ENCODE results near the gene HOXA4. TPM values are rescaled to one million over a fixed set of nuclear protein-coding genes. Genes with fewer than 3 reads are reported as not detected.

HOXA4 gene
- total RNA-seq (under 1 TPM in 1 of 2 experiments, not detected in 1; 0.11 TPM), polyA plus RNA-seq (0.20 TPM)

DNA sequence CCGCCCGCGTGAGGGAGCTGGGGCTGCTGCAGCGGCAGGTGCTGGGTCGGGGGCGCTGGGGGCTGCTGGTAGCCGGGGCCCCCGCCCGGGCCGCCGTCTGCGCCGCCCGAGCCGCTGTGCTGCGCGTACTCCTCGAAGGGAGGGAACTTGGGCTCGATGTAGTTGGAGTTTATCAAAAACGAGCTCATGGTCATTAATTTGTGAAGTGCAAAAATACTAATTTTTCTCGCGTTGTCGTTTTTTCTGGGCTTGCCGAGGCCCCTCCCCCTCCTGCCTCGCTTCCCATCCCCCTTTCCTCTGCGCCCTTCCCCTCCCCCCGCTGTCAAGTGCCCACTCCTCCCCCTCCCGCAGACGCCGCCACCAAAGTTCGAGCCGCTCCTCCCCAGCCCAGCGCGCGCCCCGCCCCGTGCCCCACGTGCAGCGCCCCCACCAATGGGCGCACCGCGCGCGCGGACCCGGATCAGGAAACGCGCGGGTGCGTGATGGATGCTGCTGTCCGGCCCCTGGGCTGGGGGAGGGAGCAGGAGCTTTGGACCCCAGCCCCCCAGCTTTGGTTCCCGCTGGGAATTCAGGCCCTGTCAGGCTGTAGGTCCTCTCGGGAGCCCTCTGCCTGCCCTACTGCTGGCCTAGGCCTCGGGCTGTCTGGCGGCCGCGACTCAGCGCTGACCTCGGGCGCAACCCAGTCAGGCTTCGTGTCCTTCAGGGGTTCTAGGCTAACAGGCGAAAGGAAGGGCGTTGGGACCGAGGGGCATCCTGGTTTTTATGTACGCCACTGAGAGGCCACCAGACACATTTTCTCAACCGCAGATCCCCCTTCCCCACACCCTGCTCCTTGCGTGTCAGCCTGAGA is at the start of gene HOXA4:
HOXA4 (minus strand) TSS at position 218 of the 850 bp plus-strand sequence; CDS start at position 194, 24 bp downstream.
- H3K36me3 Mint-ChIP-seq, result no peaks in the 10 kb centered on the region
- H3K4me1 ChIP-seq (ENCODE audit: insufficient read depth, low read length), result peaks cover 6% of the 10 kb centered on the region
- peak within 1 kb of the TSS in 5 of 8 donors; percentile 25 to 57 (median 38) for H3K27ac Mint-ChIP-seq
- H3K27me3 ChIP-seq (ENCODE audit: insufficient read depth, low read length, poor library complexity, severe bottlenecking), result peaks cover 6% of the 10 kb centered on the region
- peaks cover 43 to 82% of the 10 kb centered on the region in 2 donors for H3K27me3 Mint-ChIP-seq
- H3K9me3 ChIP-seq (ENCODE audit: low read length), result no peaks in the 10 kb centered on the region
- H3K9me3 Mint-ChIP-seq, result no peaks in the 10 kb centered on the region
- peaks cover 0 to 3% (median 0%) of the 10 kb centered on the region in 3 donors for H3K4me1 Mint-ChIP-seq
- H3K27ac ChIP-seq (ENCODE audit: low read depth, low read length), result no peak within 1 kb of the TSS
- ChIA-PET CTCF (interaction anchor here (1.4 to 2.8 kb wide), 2 partner anchors 11 to 20 kb away, joined by 5 to 11 read pairs; no protein-coding TSS in a partner anchor), POLR2A (interaction anchor here (0.6 kb wide), 1 partner anchor 274 kb away, joined by 6 read pairs; no protein-coding TSS in a partner anchor)
- peak within 1 kb of the TSS; percentile 68 to 89 (median 77) for H3K4me3 Mint-ChIP-seq
- no peaks in the 10 kb centered on the region for H3K36me3 ChIP-seq (ENCODE audit: insufficient read depth, low read length)
- H3K4me3 ChIP-seq (ENCODE audit: low read length), result peak within 1 kb of the TSS; percentile 76
- peak; percentile 70 to 82 (median 71) for DNase-seq

DNA sequence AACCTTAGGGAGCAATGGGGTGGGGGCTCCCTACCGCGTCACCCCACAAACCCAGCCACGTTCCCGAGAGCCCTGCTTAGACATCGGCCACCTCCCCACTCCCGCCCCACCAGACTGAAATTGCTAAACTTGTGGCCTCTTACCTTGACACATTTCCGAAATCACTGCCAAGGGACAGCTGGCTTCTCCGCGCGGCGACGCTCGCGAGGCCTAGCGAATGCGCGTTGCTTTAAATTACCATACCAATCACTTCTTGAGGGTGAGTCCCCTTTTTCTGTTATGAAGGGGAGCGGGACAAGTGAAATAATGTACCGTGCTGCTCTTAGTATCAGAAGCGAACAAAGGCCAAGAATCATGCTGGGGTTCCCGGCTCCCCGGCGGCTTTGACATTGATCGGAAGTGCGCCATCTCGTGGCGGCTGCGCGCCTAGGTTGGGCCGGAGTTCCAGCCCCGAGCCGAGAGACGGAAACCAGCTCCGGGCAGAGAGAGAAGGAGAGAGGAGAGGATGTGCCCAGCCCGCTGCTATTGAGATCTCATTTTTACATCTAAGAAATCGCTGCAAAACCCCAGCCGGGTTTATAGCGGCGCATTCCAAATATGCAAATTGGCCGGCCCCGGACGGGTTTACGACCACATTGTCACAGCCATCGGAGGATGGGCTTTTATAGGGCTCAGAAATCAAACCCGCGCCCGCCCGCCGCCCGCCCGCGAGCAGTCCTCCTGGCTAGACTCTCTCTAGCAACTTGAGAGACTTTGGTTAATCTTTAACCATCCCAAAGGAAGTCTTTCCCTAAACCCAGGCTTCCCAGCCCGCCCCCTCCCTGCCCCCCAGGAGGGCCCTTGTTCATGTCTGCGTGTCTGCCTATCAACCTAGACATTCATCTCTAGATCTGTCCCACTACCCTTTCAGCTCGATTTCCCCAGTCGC is 49.2 kb upstream of the HOXA4 start:
- H3K36me3 ChIP-seq (ENCODE audit: insufficient read depth, low read length), result no peaks in the 10 kb centered on the region
- DNase-seq, result peak in 3 of 5 donors; percentile 40 to 58 (median 53)
- Mint-ChIP-seq H3K4me3 (peak overlapping the region in 5 of 7 donors; percentile 4 to 45 (median 29)), H3K27me3 (peaks cover 59 to 85% of the 10 kb centered on the region in 2 donors), H3K27ac (peak overlapping the region in 1 of 8 donors; percentile 44), H3K36me3 (no peaks in the 10 kb centered on the region), H3K4me1 (peaks cover 16 to 25% (median 18%) of the 10 kb centered on the region in 3 donors), H3K9me3 (peaks cover 0 to 3% (median 0%) of the 10 kb centered on the region in 5 donors)
- CTCF ChIA-PET, result interaction anchor here (0.6 to 5.2 kb wide), 20 partner anchors 8 to 1323 kb away, joined by 3 to 31 read pairs (median 5); partner anchors contain the start of gene HOXA7
- no peak overlapping the region for H3K27ac ChIP-seq (ENCODE audit: low read depth, low read length)
- POLR2A ChIA-PET, result no interaction called here
- peaks cover 16% of the 10 kb centered on the region for H3K4me1 ChIP-seq (ENCODE audit: insufficient read depth, low read length)
- H3K27me3 ChIP-seq (ENCODE audit: insufficient read depth, low read length, poor library complexity, severe bottlenecking), result peaks cover 50% of the 10 kb centered on the region
- H3K4me3 ChIP-seq (ENCODE audit: low read length), result no peak overlapping the region
- H3K9me3 ChIP-seq (ENCODE audit: low read length), result no peaks in the 10 kb centered on the region

DNA sequence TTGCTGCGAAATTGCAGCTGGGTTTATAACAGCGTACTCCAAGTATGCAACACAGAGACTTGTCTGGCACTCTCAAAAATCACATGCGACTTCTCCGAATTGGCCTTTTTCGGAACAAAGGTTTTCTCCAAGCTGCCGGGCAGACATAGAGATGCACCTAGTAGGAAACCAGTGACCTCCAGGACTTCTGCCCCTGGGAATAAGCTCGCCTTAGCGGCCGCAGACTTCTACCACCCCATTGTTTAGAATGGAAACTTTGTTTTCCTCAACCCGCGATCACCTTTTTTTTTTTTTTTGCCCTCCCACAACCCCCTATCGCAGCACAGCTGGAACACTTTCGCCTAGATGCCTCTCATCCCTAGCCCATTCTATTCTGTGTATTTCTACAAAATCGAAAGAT is 48.5 kb upstream of the HOXA4 start:
- ChIA-PET POLR2A (no interaction called here), CTCF (interaction anchor here (0.9 to 5.2 kb wide), 19 partner anchors 8 to 1322 kb away, joined by 3 to 31 read pairs (median 5); partner anchors contain the start of gene HOXA7)
- H3K27me3 Mint-ChIP-seq, result peaks cover 62 to 82% of the 10 kb centered on the region in 2 donors
- H3K27me3 ChIP-seq (ENCODE audit: insufficient read depth, low read length, poor library complexity, severe bottlenecking), result peaks cover 53% of the 10 kb centered on the region
- peak overlapping the region in 1 of 8 donors; percentile 75 for H3K27ac Mint-ChIP-seq
- H3K4me1 Mint-ChIP-seq, result peaks cover 12 to 23% (median 14%) of the 10 kb centered on the region in 3 donors
- H3K4me1 ChIP-seq (ENCODE audit: insufficient read depth, low read length), result peaks cover 18% of the 10 kb centered on the region
- no peak overlapping the region for H3K4me3 ChIP-seq (ENCODE audit: low read length)
- H3K4me3 Mint-ChIP-seq, result no peak overlapping the region
- peaks cover 0 to 2% (median 0%) of the 10 kb centered on the region in 5 donors for H3K9me3 Mint-ChIP-seq
- no peaks in the 10 kb centered on the region for H3K36me3 Mint-ChIP-seq
- no peaks in the 10 kb centered on the region for H3K9me3 ChIP-seq (ENCODE audit: low read length)
- H3K36me3 ChIP-seq (ENCODE audit: insufficient read depth, low read length), result no peaks in the 10 kb centered on the region
- DNase-seq, result peak in 1 of 5 donors; percentile 10
- no peak overlapping the region for H3K27ac ChIP-seq (ENCODE audit: low read depth, low read length)

DNA sequence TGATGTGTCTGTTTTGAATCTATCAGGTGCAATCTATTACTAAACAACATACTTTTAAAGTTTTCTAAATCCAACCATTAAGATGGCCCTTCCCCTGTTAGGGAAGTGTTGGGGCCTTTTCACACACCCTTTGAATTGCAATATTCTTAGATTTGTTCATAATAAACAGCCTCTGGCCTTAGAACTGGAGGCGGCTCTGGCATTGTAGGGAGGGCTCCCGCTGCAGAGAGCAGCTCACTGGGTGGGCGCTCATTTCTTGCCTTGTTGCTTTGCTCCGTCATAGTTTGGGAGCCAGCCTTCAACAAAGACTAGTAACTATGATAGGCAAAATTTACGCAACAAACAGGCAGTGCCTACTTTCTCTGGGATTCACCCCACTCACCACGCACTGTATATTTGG is 47.8 kb upstream of the HOXA4 start:
- no peak overlapping the region for H3K4me3 ChIP-seq (ENCODE audit: low read length)
- POLR2A ChIA-PET, result no interaction called here
- peaks cover 15% of the 10 kb centered on the region for H3K4me1 ChIP-seq (ENCODE audit: insufficient read depth, low read length)
- Mint-ChIP-seq H3K4me1 (peaks cover 8 to 18% (median 10%) of the 10 kb centered on the region in 3 donors), H3K4me3 (no peak overlapping the region), H3K9me3 (peaks cover 0 to 2% (median 0%) of the 10 kb centered on the region in 5 donors), H3K27me3 (peaks cover 57 to 77% of the 10 kb centered on the region in 2 donors), H3K27ac (peak overlapping the region in 1 of 8 donors; percentile 23), H3K36me3 (no peaks in the 10 kb centered on the region)
- H3K36me3 ChIP-seq (ENCODE audit: insufficient read depth, low read length), result no peaks in the 10 kb centered on the region
- H3K9me3 ChIP-seq (ENCODE audit: low read length), result no peaks in the 10 kb centered on the region
- peaks cover 48% of the 10 kb centered on the region for H3K27me3 ChIP-seq (ENCODE audit: insufficient read depth, low read length, poor library complexity, severe bottlenecking)
- DNase-seq, result no peak
- H3K27ac ChIP-seq (ENCODE audit: low read depth, low read length), result no peak overlapping the region
- CTCF ChIA-PET, result interaction anchor here (0.9 to 5.2 kb wide), 10 partner anchors 9 to 496 kb away, joined by 3 to 31 read pairs (median 6); no protein-coding TSS in a partner anchor

DNA sequence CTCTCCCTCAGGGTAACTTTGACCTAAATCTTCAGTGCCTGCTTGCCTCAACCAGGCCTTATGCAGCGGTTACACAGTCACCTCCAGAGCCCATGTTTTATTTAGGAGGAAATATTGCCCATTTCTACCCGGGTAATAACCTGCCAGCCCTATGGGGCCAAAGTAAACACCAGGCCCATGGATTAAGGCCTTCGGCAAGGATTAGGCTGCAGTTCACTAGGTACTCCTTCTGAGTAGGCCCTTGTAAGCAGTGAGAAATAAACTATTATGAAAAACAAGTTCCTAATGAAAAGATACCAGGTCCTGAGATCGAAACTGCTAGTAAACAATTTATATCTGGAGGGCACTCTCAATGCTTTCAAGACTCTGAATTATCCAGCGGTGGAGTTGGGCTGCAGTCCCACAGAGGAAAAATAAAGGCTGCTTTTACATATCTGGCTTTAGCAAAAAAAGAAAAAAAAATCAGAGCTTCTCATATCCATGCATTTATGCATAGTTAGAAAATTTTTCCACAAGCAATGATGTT is 47.3 kb upstream of the HOXA4 start:
- ChIA-PET POLR2A (no interaction called here), CTCF (interaction anchor here (1.2 to 5.2 kb wide), 6 partner anchors 10 to 327 kb away, joined by 3 to 31 read pairs (median 6); no protein-coding TSS in a partner anchor)
- peak overlapping the region in 1 of 7 donors; percentile 62 for H3K4me3 Mint-ChIP-seq
- no peak for DNase-seq
- no peaks in the 10 kb centered on the region for H3K36me3 ChIP-seq (ENCODE audit: insufficient read depth, low read length)
- peaks cover 8 to 16% (median 10%) of the 10 kb centered on the region in 3 donors for H3K4me1 Mint-ChIP-seq
- H3K36me3 Mint-ChIP-seq, result no peaks in the 10 kb centered on the region
- no peak overlapping the region for H3K4me3 ChIP-seq (ENCODE audit: low read length)
- H3K27ac Mint-ChIP-seq, result peak overlapping the region in 1 of 8 donors; percentile 23
- peaks cover 0 to 2% (median 0%) of the 10 kb centered on the region in 5 donors for H3K9me3 Mint-ChIP-seq
- H3K9me3 ChIP-seq (ENCODE audit: low read length), result no peaks in the 10 kb centered on the region
- H3K27me3 Mint-ChIP-seq, result peaks cover 54 to 72% of the 10 kb centered on the region in 2 donors
- peaks cover 48% of the 10 kb centered on the region for H3K27me3 ChIP-seq (ENCODE audit: insufficient read depth, low read length, poor library complexity, severe bottlenecking)
- H3K4me1 ChIP-seq (ENCODE audit: insufficient read depth, low read length), result peaks cover 15% of the 10 kb centered on the region
- H3K27ac ChIP-seq (ENCODE audit: low read depth, low read length), result no peak overlapping the region

DNA sequence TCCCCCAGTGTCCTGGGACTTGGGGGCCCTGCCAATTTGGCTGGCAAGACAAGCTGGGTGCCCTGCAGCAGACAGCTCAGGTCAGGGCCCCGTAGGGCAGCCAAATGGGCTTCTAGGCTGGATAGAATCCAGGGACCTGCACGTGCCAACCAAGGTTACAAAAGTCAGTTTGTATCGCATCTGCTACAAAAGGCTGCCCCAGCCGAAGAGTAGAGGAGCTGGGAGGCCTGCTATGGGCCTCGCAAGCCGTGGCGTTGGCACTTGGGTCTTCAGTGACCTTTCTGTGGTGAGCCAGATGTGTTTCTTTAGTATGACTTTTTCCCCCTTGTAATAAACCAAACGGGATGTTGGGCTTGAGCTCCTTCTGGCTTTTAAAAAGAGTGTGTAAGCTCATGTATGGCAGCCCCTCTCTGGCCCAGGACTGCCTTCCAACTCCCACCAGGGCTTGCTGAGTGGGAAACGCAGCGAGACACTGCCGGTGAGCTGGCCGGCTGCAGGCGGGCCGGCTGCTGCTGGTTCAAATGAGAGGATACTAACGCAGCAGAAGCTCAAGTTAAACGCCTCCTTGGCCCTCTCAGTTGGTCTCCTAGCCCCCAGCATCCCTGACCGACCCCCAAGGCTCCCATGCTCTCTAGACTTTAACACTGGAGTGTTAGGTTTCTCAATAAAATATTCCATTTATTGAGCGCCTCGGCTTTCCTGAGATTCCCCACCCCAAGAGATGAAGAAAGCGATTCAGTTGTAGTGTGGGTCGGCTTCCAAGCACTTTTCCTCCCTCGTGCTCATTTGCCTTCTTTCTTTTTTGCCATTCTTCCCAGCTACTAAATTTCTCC is 46.6 kb upstream of the HOXA4 start:
- Histone ChIP-seq H3K36me3 (ENCODE audit: insufficient read depth, low read length) (no peaks in the 10 kb centered on the region), H3K27ac (ENCODE audit: low read depth, low read length) (no peak overlapping the region), H3K9me3 (ENCODE audit: low read length) (no peaks in the 10 kb centered on the region), H3K27me3 (ENCODE audit: insufficient read depth, low read length, poor library complexity, severe bottlenecking) (peaks cover 48% of the 10 kb centered on the region), H3K4me1 (ENCODE audit: insufficient read depth, low read length) (peaks cover 22% of the 10 kb centered on the region), H3K4me3 (ENCODE audit: low read length) (no peak overlapping the region)
- Mint-ChIP-seq H3K4me1 (peaks cover 12 to 19% (median 12%) of the 10 kb centered on the region in 3 donors), H3K36me3 (no peaks in the 10 kb centered on the region), H3K9me3 (peaks cover 0 to 6% (median 0%) of the 10 kb centered on the region in 5 donors), H3K27ac (peak overlapping the region in 1 of 8 donors; percentile 23), H3K27me3 (peaks cover 53 to 72% of the 10 kb centered on the region in 2 donors), H3K4me3 (peak overlapping the region in 1 of 7 donors; percentile 62)
- peak in 1 of 5 donors; percentile 13 for DNase-seq
- CTCF ChIA-PET, result interaction anchor here (1.2 to 5.2 kb wide), 4 partner anchors 10 to 495 kb away, joined by 4 to 31 read pairs (median 7); no protein-coding TSS in a partner anchor
- POLR2A ChIA-PET, result no interaction called here
